Subcutaneous adipose tissue (tissue), 4 donors: ENCODE data around the gene OR11A1. TPM values are rescaled to one million over a fixed set of nuclear protein-coding genes. Genes with fewer than 3 reads are reported as not detected.

Experiments
- CTCF ChIP-seq: fragments of 450-650 bp; IDR thresholded peaks from one replicate; pipeline ENCODE4 v1.5.1; 2016; ENCODE audit warnings: low read depth, mild to moderate bottlenecking, control low read depth, antibody characterized with exemption, moderate library complexity
- total RNA-seq, 4 donors: library from RNA; depleted of rRNA; stranded (reverse); fragments of >200 nt; gene quantifications; one replicate each; pipeline ENCODE4 v1.1.0, GENCODE V29; 2016

OR11A1 gene
- total RNA-seq, 4 donors from 2014 or later, result not detected

DNA sequence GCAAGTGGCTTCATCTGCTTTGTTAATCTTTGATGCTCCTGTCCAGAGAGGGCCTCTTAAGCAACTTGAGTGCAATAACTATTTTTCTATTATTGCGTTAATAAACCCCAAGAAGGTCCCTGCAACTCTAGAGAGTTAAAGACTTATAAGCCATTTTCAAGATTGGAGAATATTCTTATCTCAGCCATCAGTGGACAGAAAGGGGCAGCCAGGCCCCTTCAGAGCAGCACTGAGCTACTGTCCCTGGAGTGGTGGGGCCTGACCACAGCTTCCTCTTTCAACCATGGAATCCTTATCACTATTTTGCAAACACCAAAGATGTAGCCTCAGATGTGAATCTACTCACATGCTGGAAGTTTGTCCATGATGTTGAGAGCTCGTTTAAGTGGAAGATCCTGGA is 33.7 kb upstream of the OR11A1 start:
- no peak for TF ChIP-seq CTCF

DNA sequence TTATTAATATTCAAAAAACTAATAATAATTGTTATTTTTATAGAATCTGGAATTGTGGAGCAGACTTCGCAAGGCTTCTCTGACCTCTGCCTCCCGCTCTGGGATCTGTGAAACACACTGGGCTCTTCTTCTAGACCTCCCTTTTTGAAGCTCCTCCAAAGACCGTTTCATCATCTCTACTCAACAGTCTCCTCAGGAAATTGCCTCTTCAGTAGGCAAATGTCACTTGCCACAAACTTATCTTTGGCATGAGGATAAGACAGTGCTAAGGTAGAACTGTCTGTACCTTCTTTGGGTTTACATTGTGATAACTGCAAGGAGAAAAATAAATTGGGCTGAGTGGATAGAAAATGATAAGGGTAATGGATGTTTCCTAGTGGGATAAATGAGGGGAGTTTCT is 33.2 kb upstream of the OR11A1 start:
- no peak for TF ChIP-seq CTCF

DNA sequence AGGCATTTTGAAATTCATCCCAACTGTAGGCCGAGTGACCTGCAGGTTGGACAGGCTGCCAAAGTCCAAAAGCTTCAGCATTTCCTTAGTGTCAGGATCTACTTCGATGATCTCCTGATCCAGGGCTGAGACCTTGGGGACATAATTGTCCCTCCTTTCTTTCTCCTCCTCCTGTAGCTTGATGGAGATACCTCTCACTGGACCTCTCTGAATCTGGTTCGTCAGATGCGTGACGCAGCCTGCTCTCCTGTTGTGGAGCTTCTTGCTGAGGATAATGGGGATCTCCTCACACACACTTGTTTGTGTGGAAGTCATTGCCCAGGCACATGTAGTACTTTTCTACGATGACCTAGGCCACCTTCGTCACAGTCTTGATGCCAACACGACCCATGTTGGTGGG is 32.4 kb upstream of the OR11A1 start:
- TF ChIP-seq CTCF, result no peak

GRCh38 chr6:29488874-29489273 is 32.0 kb upstream of the OR11A1 start:
- TF ChIP-seq CTCF, result no peak

DNA sequence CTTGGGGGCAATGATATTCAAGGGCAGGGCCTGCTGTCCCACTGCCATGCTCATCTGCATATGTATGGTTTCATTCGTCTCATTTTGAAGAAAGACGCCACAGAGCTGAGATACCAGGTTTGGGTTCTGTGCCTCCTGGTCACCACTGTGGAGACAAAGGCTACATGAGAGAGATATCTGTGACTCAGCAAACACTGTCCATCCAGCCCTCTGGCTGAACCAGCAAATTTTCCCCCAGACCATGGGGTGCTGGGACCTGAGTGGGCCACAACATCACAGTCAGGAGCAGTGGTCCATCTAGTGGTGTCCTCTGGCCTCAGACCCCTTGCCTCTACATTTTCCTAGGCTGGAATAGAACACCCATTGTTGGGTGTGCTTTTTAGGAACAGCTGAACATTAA is 30.8 kb upstream of the OR11A1 start, which contains the start of gene MAS1L:
TSS of gene MAS1L (minus strand) at position 297 of the 400 bp plus-strand sequence. CDS start at position 243, 54 bp downstream.
- TF ChIP-seq CTCF, result no peak

GRCh38 chr6:29487131-29487530 is 30.3 kb upstream of the OR11A1 start:
- no peak for TF ChIP-seq CTCF

DNA sequence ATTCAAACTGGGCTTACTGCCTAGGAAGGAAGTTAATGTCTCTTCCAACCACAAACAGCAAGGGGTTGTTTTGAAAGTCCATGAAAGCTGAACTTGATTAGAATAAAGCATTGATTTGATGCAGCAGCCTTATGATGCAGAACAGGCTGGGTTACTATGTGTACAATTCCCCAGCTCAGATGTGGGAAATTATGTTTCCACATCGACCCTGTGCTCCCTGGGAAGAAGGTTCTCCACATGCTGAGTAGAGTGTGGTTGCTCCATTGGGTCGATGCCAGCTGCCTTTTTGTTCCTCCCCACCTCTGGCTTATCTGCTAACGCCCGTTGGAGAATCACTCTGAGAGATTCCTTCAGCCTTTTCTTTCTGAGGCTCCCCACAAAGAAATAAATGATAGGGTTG is 29.7 kb upstream of the OR11A1 start:
- no peak for TF ChIP-seq CTCF
